HG02981 (cell line): ENCODE results near the gene CYB5B.

Source experiments
- ATAC-seq: cut with Tn5 transposase; IDR thresholded peaks from one replicate; pipeline ENCODE4 v1.9.1; 2021; ENCODE audit warnings: mild to moderate bottlenecking, moderate library complexity; ENCODE audit not compliant: unreplicated experiment

The CYB5B gene

DNA sequence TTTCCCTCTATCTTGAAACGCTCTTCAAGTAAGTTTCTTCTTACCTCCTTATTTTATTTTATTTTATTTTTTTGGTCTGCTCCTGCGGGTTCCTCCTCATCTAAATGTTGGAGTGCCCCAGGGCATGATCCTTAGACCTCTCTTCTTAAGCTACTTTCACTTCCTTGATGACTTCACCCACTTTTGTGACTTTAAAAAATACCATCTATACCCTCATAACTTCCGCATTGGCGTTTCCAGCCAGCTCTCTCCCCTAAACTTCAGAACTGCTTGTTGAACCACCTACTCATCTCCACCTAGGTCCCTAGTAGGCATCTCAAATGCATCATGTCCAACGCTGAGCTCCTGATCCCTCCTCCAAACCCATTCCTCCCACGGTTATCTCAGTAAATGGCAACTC lies 89.9 kb downstream of the CYB5B start:
- no peak for ATAC-seq
